HG03460 (cell line): ENCODE results near the gene APCDD1.

Experiments used
- ATAC-seq: cut with Tn5 transposase; IDR thresholded peaks from one replicate; pipeline ENCODE4 v1.9.1; 2021; ENCODE audit not compliant: unreplicated experiment

The APCDD1 gene

GRCh38 chr18:10431680-10432079 is 22.8 kb upstream of the APCDD1 start:
- no peak for ATAC-seq

- ATAC-seq: no peak
Measured at GRCh38 chr18:10432781-10433180, 21.7 kb upstream of the APCDD1 start.

GRCh38 chr18:10436160-10436559 is 18.3 kb upstream of the APCDD1 start:
- no peak for ATAC-seq

- ATAC-seq: no peak
Measured at GRCh38 chr18:10437837-10438236, 16.6 kb upstream of the APCDD1 start.

- no peak for ATAC-seq
Measured at GRCh38 chr18:10439898-10440297, 14.5 kb upstream of the APCDD1 start.

DNA sequence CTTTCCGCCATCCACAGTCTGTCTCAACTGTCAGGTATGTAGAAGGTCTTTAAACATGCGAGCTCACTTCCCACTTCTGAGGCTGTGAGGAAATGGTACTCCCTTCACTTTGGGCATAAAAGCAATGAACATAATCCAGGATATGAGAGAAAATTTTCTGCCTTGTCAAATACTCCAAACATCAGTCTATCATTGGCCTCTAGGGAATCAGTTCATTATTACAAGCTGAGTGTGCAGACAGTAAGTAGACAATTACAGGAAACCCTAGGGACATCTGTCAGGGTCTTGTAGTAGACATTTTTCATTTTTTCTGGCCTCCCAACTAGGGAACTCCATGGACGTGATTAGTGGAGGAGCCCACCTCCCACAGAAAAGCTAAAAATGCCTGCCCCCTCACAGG is 13.6 kb upstream of the APCDD1 start:
- ATAC-seq: no peak

GRCh38 chr18:10441472-10441871 is 13.0 kb upstream of the APCDD1 start:
- no peak for ATAC-seq

DNA sequence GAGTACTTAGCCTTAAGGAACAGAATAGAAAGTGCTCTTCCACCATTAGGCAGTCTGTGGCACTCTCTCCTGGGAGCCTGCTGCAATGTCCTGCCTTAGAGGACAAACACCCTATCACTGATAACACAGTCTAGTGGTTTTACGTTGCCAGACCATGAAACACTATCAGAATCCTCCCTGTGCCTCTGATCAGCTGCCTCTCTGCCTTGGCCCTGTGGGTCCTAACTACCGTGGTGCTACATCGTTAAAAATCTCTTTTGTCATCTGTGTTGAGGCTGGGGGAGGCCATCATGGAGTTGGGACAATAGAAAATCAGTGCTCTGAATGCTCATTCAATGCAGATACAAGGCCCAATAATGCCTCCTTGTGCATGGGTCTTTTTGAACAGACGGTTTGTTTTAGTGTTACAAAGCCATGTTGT is 11.9 kb upstream of the APCDD1 start:
- no peak for ATAC-seq

DNA sequence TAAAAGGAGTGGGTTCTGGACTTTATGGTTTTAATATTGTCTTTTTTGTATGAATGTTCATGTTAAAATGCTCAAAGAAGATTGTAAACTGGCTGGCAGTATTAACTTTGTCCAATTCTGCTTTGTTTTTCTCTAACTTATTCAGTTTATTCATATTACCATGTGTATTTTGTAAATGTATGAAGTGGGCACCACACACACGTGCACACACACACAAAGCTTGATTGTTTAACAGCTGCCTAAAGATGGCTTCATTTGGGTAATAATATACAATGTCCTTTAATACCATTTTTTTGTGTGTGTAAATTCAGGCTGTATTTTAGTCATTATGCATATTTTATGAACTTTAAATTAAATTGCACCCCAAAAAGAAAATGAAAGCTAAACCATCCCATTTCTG is 11.4 kb upstream of the APCDD1 start:
- ATAC-seq: no peak

GRCh38 chr18:10444314-10445006 is 10.0 kb upstream of the APCDD1 start:
- ATAC-seq: no peak

DNA sequence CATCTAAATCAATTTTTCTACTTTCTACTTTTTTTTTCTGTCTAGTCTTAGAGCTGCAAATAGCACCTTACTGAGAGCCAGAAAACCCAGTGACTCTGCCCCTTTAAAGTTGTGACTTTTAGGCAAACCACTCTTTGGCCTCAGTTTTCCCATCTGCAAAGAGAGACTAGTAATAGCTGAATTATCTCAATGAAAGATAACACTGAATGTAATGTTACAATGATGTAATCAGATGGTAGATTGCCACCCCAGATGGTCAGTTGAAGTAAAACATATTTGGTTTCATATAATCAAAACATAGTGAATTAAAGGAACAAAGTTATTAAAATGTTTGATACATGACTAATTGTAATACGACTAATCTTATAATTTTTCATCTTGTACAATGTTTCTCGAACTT is 5.0 kb upstream of the APCDD1 start:
- no peak for ATAC-seq

DNA sequence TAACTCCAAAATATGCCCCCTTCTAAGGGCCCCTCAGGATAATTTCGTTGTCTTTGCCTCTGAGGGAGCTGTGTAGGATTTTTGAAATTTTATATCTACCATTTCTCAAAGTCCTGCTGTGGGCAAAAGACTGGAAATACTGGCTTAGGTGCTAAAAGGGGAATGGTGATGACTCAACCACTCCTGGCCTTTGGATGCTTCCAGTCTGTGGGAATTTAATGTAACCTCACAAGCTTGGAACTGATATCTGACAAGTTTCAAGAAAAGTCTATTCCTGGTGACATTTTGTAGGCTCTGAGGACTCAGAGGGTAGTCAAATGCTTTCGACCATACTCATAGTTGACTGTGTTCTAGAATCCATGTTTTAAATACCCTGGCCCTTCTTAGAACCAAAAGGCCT is 3.4 kb upstream of the APCDD1 start:
- ATAC-seq: no peak

- no peak for ATAC-seq
Measured at GRCh38 chr18:10453261-10453805, 1.1 kb upstream of the APCDD1 start.

- ATAC-seq: no peak
Measured at GRCh38 chr18:10454681-10455557, 484 bp downstream of the APCDD1 start.

- ATAC-seq: no peak
Measured at GRCh38 chr18:10455726-10456453, 1.5 kb downstream of the APCDD1 start.

DNA sequence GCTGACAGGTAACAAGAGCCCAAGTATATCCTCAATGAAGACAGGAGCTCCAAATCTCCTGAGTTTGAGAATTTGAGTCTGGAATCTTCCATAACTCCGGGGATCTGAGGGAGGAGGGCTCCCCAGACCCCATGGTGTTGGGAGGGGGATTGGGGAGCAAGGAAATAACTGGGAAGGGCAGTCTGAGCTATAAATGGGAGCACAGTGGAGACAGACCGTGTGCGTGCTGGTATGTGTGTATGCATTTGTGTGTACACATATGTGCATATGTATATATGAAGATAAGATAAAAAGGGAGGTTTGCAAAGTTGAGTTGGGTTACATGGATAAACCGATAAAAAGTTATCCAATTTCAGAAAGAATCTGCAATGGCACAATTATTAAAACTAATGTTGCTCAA is 2.3 kb downstream of the APCDD1 start:
- ATAC-seq: no peak

- ATAC-seq: no peak
Measured at GRCh38 chr18:10457128-10457527, 2.7 kb downstream of the APCDD1 start.

DNA sequence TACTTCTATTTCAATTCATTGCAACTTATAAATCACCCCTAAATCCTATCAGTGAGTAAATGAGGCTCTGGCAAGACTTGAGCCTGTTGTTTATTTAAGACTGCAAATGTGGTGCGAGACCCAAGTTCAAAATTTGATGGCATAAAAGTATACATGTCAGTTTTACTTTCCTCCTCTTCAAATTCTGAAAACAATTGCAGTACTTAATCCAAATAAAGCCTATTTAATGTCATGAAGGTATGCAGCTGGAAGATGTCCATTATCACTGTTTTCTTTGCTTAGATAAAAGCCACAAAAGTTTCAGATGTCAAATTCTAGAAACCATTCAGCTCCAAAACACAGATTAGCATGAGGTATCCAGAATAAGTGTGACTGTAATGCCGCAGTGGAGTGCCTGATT is 3.3 kb downstream of the APCDD1 start:
- no peak for ATAC-seq

GRCh38 chr18:10458691-10459090 is 4.3 kb downstream of the APCDD1 start:
- no peak for ATAC-seq

GRCh38 chr18:10459587-10459986 is 5.2 kb downstream of the APCDD1 start:
- ATAC-seq: no peak

- ATAC-seq: no peak
Measured at GRCh38 chr18:10460414-10461018, 6.1 kb downstream of the APCDD1 start.
